HG03280 (cell line): Measurements from ENCODE around the gene GDF2.

Source experiments
- ATAC-seq: cut with Tn5 transposase; IDR thresholded peaks from one replicate; pipeline ENCODE4 v1.9.1; 2021; ENCODE audit warnings: mild to moderate bottlenecking, moderate library complexity; ENCODE audit not compliant: unreplicated experiment

Gene GDF2

GRCh38 chr10:47322300-47323061, at the start of gene GDF2:
Gene GDF2, plus strand, starts transcription at chr10:47322454. Its CDS starts 215 bp downstream, at chr10:47322669.
- ATAC-seq = no peak

DNA sequence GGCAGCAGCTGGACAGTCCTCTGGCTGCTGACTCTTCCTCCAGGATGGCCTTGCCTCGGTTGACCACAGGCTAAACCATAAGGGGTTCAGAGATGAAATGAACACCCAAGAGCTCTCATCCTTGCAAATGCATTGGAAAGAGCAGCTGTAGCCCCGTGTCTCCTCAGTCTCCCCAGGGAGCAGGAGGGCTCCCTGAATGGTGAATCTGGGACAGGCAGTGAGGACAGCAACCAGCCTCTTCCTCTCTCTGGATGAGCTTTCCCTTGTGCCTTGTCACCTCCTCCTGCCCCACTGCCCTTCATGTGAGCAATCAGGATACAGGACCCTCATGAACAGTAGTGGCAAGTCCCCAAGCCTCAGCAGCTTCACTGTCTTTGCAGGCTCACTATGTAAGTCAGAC, 46.2 kb upstream of the GDF2 start:
- ATAC-seq = no peak

GRCh38 chr10:47276576-47277351, 45.5 kb upstream of the GDF2 start:
- no peak for ATAC-seq

GRCh38 chr10:47277352-47278151, 44.7 kb upstream of the GDF2 start:
- ATAC-seq = no peak

GRCh38 chr10:47278152-47278473, 44.1 kb upstream of the GDF2 start:
- ATAC-seq = no peak

- no peak for ATAC-seq
Measured at GRCh38 chr10:47278720-47279119, 43.5 kb upstream of the GDF2 start.

- no peak for ATAC-seq
Measured at GRCh38 chr10:47279276-47279675, 43.0 kb upstream of the GDF2 start.

GRCh38 chr10:47282005-47282656, 40.1 kb upstream of the GDF2 start:
- no peak for ATAC-seq

DNA sequence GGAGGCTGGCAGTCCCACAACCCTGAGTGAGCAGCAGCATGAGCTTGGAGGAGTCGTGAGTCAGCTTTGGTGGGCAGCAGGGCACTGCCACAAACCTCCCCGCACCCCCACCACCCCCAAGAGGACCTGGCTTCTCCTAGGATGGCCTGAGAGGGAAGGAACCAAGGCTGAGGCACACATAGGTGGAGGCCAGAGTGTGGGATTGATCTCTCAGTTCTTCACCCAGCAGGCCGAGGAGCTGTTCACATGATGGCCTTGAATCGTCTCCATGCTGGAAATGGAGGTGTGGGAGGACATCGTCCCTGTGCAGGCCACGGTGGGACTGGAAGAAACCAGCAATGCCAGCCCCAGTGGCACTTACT, 39.6 kb upstream of the GDF2 start:
- ATAC-seq = no peak

DNA sequence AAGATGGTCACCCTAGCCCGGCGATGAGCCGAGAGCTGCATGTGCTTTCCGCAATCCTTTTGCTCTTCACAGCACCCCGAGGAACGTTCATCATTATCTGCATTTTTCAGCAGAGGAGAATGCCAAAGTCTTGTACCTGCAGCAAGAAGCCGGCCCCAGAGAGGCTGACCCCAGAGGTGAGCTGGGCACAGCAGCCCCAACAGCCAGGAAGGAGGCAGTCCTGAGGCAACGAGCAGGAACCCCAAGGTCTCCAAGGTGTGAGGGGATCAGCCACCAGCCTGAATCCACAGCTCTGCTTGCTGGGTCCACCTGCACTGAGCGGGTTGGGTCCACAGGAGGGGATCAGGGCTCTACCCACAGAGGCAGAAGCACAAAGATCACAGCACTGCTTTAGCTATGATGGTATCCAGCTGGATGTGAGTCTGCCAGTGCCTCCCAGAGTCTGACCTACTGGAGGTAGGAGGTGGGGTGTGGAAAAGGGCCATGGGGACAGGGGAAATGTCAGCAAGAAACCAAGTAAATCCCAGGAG, 39.1 kb upstream of the GDF2 start:
- no peak for ATAC-seq

DNA sequence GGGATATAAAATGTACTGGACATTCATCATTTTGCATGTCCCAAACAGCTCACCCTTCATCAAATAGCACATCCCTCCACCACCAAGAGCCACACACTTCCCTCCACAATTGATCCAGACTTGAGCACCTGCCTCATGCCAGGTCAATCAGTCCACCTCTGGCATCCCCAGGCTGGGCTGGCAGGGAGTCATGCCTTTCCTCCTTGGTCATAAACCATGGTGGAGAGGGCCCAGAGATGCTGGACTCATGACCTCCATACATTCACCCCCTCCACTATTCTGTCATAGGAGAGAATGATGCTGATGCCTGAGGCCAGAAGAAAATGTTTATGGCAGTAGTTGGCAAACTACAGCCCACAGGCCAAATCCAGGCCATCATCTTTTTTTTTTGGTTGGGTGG, 38.4 kb upstream of the GDF2 start:
- no peak for ATAC-seq

- ATAC-seq = no peak
Measured at GRCh38 chr10:47285381-47286115, 36.7 kb upstream of the GDF2 start.

GRCh38 chr10:47286116-47286505, 36.1 kb upstream of the GDF2 start:
- no peak for ATAC-seq

DNA sequence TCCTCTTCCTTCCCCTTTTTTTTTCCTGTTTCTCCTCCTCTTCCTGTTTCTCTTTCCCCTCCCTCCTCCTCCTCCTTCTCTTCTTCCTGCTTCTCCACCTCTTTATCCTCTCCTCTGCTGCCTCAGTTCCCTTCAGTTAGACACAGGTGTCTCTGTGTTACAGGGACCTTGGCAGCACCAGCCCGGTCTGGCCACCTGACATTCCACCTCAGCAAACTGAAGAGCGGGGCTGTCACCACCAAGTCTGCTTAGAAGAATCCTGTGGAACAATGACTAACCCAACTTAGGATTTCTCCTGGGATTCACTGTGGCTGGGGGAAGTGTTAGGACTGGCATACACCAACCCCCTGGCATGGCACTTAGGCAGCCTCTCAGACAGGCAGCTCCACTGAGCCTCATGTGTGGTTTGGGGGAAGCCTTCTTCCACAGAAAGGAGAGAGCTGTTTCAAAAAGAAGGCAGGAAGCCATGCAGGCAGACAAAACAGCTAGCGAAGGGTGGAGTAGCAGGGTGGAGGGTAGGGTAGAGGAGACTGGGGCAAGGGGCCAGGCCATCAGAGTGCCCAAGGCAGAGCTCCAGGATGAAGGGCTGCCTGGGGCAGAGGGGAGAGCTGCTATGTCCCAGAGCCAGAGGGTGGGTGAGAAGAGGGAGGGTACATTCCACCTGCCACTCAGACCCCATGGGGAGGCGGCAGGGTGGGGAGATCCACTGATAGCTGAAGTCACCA, 35.5 kb upstream of the GDF2 start:
- no peak for ATAC-seq

- no peak for ATAC-seq
Measured at GRCh38 chr10:47287365-47287802, 34.9 kb upstream of the GDF2 start.

DNA sequence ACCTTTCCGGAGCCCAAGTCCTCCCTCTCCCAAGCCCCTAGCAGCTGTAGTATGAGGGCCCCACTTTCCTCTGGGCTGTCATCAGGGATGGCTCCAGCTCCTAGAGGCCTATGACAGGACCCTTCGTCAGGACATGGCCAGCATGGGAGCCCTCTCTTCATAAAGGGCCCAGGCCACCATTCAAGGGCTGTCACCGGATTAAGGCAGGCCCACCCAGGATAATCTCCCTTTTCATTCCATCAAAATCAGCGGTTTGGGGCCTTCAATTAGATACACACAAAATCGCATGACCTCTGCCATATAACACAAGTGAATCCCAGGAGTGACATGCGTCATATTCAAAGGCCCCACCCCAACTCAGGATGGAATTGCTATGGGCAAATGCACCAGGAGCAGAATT, 34.4 kb upstream of the GDF2 start:
- no peak for ATAC-seq

GRCh38 chr10:47288236-47288635, 34.0 kb upstream of the GDF2 start:
- no peak for ATAC-seq

DNA sequence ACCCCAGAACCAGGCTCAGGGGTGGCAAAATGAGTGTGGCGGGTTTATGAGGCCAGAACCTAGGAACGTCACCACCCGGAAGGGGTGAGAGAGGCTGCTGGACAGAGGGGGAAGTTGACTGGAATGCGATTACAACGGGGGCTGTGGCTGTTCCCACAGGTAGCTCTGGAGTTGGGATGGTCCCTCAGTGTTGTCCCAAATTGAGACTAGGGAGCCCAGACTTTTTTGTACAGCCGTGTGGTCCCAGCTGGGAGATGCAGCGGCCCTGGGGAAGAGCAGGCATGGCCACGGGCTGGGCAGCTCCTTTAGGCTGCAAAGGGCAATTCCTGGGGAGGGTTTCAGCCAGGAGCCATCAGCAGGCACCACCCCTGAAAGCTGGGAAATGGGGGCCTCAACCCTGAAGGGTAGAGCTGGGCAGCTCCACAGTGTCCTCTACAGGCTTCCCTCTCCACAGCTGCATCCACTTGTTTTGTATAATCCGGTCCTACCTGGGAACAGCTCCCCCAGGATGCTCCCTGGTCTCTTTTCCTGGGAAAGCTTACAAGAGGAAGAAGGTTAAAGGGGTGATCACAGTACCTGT, 33.2 kb upstream of the GDF2 start:
- ATAC-seq = no peak

DNA sequence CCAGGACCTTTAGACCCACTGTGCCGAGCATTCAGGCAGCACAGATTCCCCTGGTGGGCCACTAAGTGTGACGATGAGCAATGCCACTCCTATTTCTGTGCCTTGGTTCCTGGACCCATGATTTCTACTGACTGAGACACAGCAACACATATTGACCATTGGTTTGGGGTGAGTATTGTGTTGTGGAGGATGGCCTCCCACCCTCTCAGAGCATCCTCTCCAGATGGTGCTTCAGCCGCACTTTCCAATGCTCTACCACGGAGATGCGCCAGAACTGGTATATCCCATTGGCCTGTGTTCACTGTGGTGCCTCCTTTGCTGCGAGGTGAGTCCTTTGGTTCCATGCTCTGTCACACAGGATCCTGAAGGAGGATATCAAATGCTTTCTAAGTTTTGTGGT, 32.3 kb upstream of the GDF2 start:
- ATAC-seq = no peak
